Vagina (tissue), 2 donors: ENCODE results near the gene GAL3ST2. TPM values are rescaled to one million over a fixed set of nuclear protein-coding genes. Genes with fewer than 3 reads are reported as not detected.

ENCODE experiments used
- DNase-seq, 2 donors: peaks; one replicate each; pipeline ENCODE4 v3.0.0-alpha.2; 2017; ENCODE audit errors: extremely low spot score in 2 of 2
- H3K27ac ChIP-seq: fragments of 200-600 bp; sonication (generic); one replicate; pipeline ENCODE4 v1.5.1; 2019
- H3K27me3 ChIP-seq: fragments of 200-600 bp; sonication (generic); one replicate; pipeline ENCODE4 v1.5.1; 2019
- H3K36me3 ChIP-seq, 2 donors: fragments of 200-600 bp; sonication (generic); one replicate each; pipeline ENCODE4 v1.5.1; 2017 to 2019
- H3K4me1 ChIP-seq: fragments of 200-600 bp; sonication (generic); one replicate; pipeline ENCODE4 v1.5.1; 2019
- H3K4me3 ChIP-seq, 2 donors: fragments of 200-600 bp; sonication (generic); 1 replicate in 1 of 2; 2 replicates in 1 of 2; pipeline ENCODE4 v1.5.1; 2016 to 2019
- H3K9me3 ChIP-seq: fragments of 200-600 bp; sonication (generic); one replicate; pipeline ENCODE4 v1.5.1; 2019
- POLR2A ChIP-seq, 2 donors: fragments of 450-650 bp; IDR thresholded peaks; one replicate each; pipeline ENCODE4 v1.6.1; 2017; ENCODE audit warnings: antibody characterized with exemption in 2 of 2, mild to moderate bottlenecking in 2 of 2, moderate library complexity in 2 of 2
- POLR2AphosphoS5 ChIP-seq, 2 donors: sonication (generic); formaldehyde crosslinking; IDR thresholded peaks; one replicate each; pipeline ENCODE4 v1.9.0; 2017; ENCODE audit warnings: antibody characterized with exemption in 2 of 2, mild to moderate bottlenecking in 2 of 2, low read depth in 1 of 2; ENCODE audit not compliant: insufficient read depth in 1 of 2
- intact Hi-C: fragments of 100-400 bp; cut with DNase I; formaldehyde crosslinking; loops from one replicate; pipeline ENCODE4 v1.15.1; 2023
- total RNA-seq: library from RNA; depleted of rRNA; stranded (reverse); fragments of >200 nt; gene quantifications from one replicate; pipeline ENCODE4 v1.2.3, GENCODE V29; 2016
- TF ChIP-seq, protein P1 (sequence below), 3 experiments: fragments of 450-650 bp in 2 of 3; fragments of 200-600 bp in 1 of 3; sonication (generic) in 1 of 3; IDR thresholded peaks; one replicate each; pipeline ENCODE4 v1.5.1; 2017 to 2019; ENCODE audit warnings: antibody characterized with exemption in 3 of 3, mild to moderate bottlenecking in 2 of 3, moderate library complexity in 2 of 3

GAL3ST2 gene
- total RNA-seq, 1 donor from 2014 or later: 0.98 TPM

DNA sequence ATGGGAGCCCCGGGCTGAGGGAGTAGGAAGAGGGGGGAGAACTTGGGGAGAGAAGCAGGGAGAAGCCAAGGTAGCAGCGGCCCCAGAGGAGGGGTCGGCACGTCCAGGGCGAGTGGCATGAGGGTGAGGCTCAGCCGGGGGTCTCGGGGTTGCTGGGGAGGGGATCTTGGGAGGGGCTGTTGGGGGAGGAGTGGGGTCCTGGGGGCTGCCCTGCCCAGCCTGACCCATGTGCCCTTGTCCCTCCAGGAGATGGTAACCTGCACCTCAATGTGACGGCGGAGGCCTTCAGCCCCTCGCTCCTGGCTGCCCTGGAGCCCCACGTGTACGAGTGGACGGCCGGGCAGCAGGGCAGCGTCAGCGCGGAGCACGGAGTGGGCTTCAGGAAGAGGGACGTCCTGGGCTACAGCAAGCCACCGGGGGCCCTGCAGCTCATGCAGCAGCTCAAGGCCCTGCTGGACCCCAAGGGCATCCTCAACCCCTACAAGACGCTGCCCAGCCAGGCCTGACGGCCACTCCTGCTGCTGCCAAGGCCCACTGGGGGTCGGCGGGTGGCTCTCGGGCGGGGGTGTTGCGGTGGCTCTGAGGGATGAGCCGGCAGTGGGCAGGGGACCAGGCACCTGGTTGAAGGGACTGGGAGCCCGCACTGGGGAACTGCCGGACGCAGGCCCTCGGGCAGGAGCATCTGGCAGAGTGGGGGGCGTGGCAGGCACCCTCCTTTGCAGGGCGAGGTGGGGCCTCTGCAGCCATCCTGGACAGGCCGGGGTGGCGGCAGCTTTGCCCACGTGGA, 9.0 kb upstream of the GAL3ST2 start:
- TF ChIP-seq POLR2A (IDR thresholded peaks at IDR 0.05): no peak
- no peak for TF ChIP-seq POLR2AphosphoS5 (IDR thresholded peaks at IDR 0.05; ENCODE audit: insufficient read depth in 1 of 2, low read depth in 1 of 2)
- TF ChIP-seq, protein P1, sequence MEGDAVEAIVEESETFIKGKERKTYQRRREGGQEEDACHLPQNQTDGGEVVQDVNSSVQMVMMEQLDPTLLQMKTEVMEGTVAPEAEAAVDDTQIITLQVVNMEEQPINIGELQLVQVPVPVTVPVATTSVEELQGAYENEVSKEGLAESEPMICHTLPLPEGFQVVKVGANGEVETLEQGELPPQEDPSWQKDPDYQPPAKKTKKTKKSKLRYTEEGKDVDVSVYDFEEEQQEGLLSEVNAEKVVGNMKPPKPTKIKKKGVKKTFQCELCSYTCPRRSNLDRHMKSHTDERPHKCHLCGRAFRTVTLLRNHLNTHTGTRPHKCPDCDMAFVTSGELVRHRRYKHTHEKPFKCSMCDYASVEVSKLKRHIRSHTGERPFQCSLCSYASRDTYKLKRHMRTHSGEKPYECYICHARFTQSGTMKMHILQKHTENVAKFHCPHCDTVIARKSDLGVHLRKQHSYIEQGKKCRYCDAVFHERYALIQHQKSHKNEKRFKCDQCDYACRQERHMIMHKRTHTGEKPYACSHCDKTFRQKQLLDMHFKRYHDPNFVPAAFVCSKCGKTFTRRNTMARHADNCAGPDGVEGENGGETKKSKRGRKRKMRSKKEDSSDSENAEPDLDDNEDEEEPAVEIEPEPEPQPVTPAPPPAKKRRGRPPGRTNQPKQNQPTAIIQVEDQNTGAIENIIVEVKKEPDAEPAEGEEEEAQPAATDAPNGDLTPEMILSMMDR (IDR thresholded peaks at IDR 0.05): no peak
- intact Hi-C loops: no loop called here
- no peaks in the 10 kb centered on the region for H3K27me3 ChIP-seq
- peaks cover 0 to 5% of the 10 kb centered on the region in 2 donors for H3K36me3 ChIP-seq
- peaks cover 19% of the 10 kb centered on the region for H3K4me1 ChIP-seq
- no peaks in the 10 kb centered on the region for H3K9me3 ChIP-seq
- H3K27ac ChIP-seq: no peak overlapping the region
- peak in 1 of 2 donors; percentile 92 for DNase-seq
- no peak overlapping the region for H3K4me3 ChIP-seq

DNA sequence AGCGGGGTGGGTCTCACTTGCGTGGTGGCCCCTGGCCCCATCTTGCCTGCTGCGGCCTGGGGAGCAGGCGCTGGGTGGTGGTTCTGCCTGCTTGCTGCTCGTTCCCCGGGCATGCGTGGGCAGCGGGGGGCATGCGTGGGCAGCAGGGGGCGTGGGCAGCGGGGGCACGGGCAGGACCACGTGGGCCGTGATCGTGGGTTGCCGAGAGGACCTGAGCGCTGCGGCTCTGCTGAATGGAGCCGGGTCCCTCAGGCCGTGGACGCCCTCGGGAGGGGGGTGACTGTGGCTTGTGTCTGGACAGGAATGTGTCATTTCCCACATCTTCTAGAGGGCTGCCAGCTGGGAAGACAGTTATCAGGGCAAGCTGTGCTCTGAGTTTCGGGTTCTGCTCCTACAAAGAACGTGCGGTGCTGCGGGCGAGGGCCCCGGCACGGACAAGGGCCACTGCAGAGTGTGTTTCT, 8.3 kb upstream of the GAL3ST2 start:
- H3K36me3 ChIP-seq: peaks cover 0 to 5% of the 10 kb centered on the region in 2 donors
- TF ChIP-seq, protein P1 (IDR thresholded peaks at IDR 0.05): no peak
- no peak for TF ChIP-seq POLR2A (IDR thresholded peaks at IDR 0.05)
- no peak overlapping the region for H3K27ac ChIP-seq
- DNase-seq: peak in 1 of 2 donors; percentile 52
- intact Hi-C loops: no loop called here
- no peaks in the 10 kb centered on the region for H3K27me3 ChIP-seq
- no peak overlapping the region for H3K4me3 ChIP-seq
- no peaks in the 10 kb centered on the region for H3K9me3 ChIP-seq
- H3K4me1 ChIP-seq: peaks cover 19% of the 10 kb centered on the region

DNA sequence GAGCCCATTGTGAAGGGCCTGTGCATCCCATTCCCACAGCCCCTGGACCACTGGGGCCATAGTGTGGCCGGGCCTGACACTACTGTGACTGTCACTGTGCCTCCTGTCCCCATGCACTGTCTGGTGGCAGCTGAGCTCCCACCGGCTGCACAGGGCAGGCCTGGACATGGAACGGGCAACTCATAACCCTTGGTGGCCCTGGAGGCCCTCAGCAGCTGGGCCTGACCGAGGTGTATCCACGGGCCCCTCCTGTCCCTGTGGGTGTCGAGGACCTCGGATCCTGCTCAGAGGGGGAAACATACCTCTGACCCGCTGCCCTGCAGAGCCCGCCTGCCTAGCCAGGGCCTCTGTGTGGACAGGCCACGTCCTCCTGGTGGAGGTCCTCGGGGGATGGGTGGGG, 7.8 kb upstream of the GAL3ST2 start:
- H3K4me1 ChIP-seq: peaks cover 19% of the 10 kb centered on the region

DNA sequence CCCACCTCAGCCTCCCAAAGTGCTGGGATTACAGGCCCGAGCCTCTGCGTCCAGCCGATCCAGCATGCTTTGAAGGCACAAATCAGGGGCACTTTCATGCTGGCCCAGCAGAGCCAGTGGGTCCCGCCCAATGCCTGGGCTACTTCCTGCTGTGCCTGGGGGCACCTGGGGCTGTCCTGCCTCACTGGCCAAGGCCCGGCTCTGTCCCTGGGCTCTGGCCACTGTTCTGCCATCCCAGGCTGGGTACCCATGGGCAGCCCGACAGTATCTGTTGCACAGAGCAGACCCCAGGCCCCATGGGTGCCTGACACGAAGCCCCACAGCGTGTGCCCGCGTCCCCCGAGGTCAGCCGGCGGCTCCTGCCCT, 6.8 kb upstream of the GAL3ST2 start:
- Histone ChIP-seq H3K9me3 (no peaks in the 10 kb centered on the region), H3K4me3 (no peak overlapping the region), H3K27me3 (no peaks in the 10 kb centered on the region), H3K36me3 (peaks cover 0 to 5% of the 10 kb centered on the region in 2 donors), H3K4me1 (peaks cover 19% of the 10 kb centered on the region), H3K27ac (no peak overlapping the region)
- TF ChIP-seq, protein P1 (IDR thresholded peaks at IDR 0.05): no peak
- TF ChIP-seq POLR2AphosphoS5 (IDR thresholded peaks at IDR 0.05; ENCODE audit: insufficient read depth in 1 of 2, low read depth in 1 of 2) (no peak), POLR2A (IDR thresholded peaks at IDR 0.05) (no peak)
- no peak for DNase-seq
- intact Hi-C loops: no loop called here

More for the DNA sequence above, 7.8 kb upstream of the GAL3ST2 start:
- intact Hi-C loops: no loop called here
- H3K9me3 ChIP-seq: no peaks in the 10 kb centered on the region
- H3K36me3 ChIP-seq: peaks cover 0 to 5% of the 10 kb centered on the region in 2 donors
- no peaks in the 10 kb centered on the region for H3K27me3 ChIP-seq
- H3K27ac ChIP-seq: no peak overlapping the region
- TF ChIP-seq POLR2A (IDR thresholded peaks at IDR 0.05): no peak
- H3K4me3 ChIP-seq: no peak overlapping the region
- peak; percentile 61 to 77 for DNase-seq

DNA sequence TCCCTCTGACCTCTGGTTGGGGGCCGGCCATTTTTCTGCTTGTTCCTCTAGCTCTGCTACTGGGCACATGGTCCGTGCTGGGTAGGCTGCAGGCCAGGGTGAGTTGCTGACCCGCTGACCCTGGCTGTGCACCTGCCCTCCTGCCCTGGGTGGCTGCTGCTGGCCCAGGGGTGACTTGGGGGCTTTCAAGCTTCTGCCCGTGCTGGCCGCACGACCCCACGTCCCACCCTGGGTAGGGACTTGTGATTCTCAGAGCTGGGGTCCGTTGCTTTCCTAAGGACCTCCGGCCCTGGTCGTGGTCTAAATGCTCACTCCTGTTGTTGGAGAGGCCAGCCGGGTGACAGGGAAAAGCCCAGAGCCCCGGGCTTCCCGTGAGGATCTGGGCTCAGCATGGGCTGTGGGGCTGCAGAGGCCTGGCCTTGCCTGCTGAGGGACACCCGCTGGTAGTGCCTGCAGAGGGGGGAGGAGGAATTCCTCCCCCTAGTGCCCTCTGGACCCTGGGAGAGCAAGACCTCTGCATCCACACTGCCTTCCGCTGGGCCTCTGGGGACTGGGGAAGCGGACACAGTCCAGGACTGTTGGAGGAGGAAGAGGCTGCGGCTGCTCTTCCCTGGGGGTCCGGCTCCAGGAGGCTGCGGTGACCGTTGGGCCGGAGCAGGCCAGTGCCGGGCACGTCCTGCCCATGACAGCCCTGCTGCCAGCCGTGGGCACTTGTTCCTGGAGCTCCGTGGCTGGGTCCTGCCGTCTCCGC, 6.3 kb upstream of the GAL3ST2 start:
- H3K27ac ChIP-seq: peak overlapping the region; percentile 24
- no peak overlapping the region for H3K4me3 ChIP-seq
- peak; percentile 79 to 85 for DNase-seq
- H3K27me3 ChIP-seq: no peaks in the 10 kb centered on the region
- peaks cover 19% of the 10 kb centered on the region for H3K4me1 ChIP-seq
- TF ChIP-seq, protein P1 (IDR thresholded peaks at IDR 0.05): no peak
- no peak for TF ChIP-seq POLR2A (IDR thresholded peaks at IDR 0.05)
- TF ChIP-seq POLR2AphosphoS5 (IDR thresholded peaks at IDR 0.05; ENCODE audit: insufficient read depth in 1 of 2, low read depth in 1 of 2): no peak
- peaks cover 0 to 5% of the 10 kb centered on the region in 2 donors for H3K36me3 ChIP-seq
- H3K9me3 ChIP-seq: no peaks in the 10 kb centered on the region
- intact Hi-C loops: no loop called here
